Measurements from ENCODE around the gene IRAG1.
A peak's percentile ranks its signal among the peaks of the same experiment; 100 is the strongest.

IRAG1 gene

DNA sequence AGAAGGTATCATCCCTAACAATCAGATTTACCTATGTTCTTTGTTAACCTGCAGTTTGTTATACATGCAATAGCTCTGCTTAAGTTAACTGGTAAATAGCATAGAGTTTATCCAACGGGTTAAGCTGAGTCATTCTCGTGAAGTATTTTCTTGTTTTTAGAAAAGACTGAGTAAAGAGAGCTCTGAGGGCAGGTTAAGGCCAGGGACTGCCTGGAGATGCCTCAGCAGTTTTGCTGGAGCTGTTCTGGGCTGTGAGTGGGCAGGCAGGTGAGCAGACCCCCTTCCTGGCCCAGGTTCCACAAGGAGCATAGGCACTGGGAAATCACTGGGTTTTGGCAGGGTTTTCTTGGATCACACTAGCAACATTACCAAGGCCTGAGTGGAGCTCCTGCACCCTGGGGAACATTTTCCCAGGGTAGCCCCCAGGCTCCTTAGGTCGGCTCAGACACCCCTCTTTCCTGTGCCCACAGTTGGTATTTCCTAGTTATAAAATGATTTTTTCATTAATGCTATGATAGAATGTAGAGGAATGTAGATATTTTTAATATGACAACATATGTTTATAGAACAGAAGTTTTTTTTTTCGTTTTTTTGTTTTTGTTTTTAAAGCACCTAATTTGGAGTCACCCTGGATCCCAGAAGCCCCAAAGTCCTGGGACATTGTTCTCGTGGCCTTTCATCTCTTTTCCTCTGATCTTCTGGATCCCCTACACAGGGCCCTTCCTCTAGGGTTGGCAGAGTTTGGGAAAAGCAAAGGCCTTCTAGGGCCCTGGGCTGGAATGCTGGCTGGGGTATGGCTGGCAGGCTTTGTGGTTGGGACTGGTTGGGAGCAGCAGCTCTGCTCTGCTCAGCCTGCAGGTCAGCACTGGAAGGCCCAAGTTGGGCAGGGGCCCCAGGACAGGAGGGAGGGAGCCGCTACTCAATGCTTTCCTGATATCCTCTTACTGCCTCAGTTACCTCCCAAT is 26.7 kb downstream of the IRAG1 start:
- no peak overlapping the region for H3K4me3 ChIP-seq (ENCODE audit: low read length in 2 of 2)
- peaks cover 2 to 12% of the 10 kb centered on the region in 2 donors for H3K4me1 ChIP-seq (ENCODE audit: control insufficient read depth in 2 of 2, insufficient read depth in 2 of 2, low read length in 2 of 2)
- no peaks in the 10 kb centered on the region for H3K9me3 ChIP-seq (ENCODE audit: control insufficient read depth in 2 of 2, low read length in 2 of 2)
- H3K36me3 ChIP-seq (ENCODE audit: control insufficient read depth in 2 of 2, insufficient read depth in 2 of 2, low read length in 2 of 2) = no peaks in the 10 kb centered on the region
- no peak overlapping the region for H3K27ac ChIP-seq (ENCODE audit: low read depth in 2 of 2, low read length in 2 of 2)
- H3K27me3 ChIP-seq (ENCODE audit: control insufficient read depth in 2 of 2, insufficient read depth in 2 of 2, low read length in 2 of 2) = no peaks in the 10 kb centered on the region
- no peak overlapping the region for H3K9ac ChIP-seq (ENCODE audit: low read depth in 1 of 2, low read length in 2 of 2)

DNA sequence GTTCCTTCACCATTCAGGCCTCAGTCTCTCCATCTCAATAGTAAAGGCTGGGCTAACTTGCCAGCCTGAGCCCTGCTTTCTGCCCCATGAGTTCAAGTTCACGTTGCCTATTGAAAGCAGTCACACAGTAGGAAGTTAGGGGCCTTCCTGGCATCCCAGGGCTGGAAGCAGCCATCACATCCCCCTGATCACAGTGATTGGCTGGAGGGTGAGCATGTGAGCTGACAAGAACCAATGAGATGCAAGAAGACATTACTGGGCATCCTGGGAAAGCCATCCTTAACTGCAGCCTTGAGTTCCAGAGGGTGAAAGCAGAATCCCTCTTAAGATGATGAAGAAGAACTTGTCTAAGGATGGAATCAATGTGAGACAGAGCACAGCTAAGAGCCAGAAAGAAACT is 29.1 kb downstream of the IRAG1 start:
- Histone ChIP-seq H3K9ac (ENCODE audit: low read depth in 1 of 2, low read length in 2 of 2) (no peak overlapping the region), H3K4me3 (ENCODE audit: low read length in 2 of 2) (no peak overlapping the region), H3K9me3 (ENCODE audit: control insufficient read depth in 2 of 2, low read length in 2 of 2) (no peaks in the 10 kb centered on the region), H3K27ac (ENCODE audit: low read depth in 2 of 2, low read length in 2 of 2) (no peak overlapping the region), H3K4me1 (ENCODE audit: control insufficient read depth in 2 of 2, insufficient read depth in 2 of 2, low read length in 2 of 2) (peaks cover 2 to 4% of the 10 kb centered on the region in 2 donors), H3K27me3 (ENCODE audit: control insufficient read depth in 2 of 2, insufficient read depth in 2 of 2, low read length in 2 of 2) (no peaks in the 10 kb centered on the region), H3K36me3 (ENCODE audit: control insufficient read depth in 2 of 2, insufficient read depth in 2 of 2, low read length in 2 of 2) (no peaks in the 10 kb centered on the region)

DNA sequence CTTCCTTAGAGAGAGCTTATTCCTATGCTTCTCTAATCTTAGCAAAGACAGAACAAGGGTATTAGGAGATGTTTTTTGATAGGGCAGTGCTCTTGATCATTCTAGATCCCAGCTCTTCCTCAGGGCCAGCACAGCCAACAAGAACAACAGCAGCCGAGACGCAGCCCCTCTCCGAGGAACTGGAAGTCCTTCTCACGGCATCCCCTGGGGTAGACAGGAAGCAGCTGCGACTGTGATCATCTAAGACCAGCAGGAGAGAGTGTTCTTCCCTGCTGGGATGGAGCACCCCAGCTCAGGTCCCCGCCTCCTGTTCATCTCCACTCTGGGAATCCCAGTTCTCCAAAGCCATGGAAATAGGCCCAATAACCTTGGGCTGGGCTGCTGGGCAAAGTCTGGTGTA is 29.6 kb downstream of the IRAG1 start:
- Histone ChIP-seq H3K27me3 (ENCODE audit: control insufficient read depth in 2 of 2, insufficient read depth in 2 of 2, low read length in 2 of 2) (no peaks in the 10 kb centered on the region), H3K9me3 (ENCODE audit: control insufficient read depth in 2 of 2, low read length in 2 of 2) (no peaks in the 10 kb centered on the region), H3K9ac (ENCODE audit: low read depth in 1 of 2, low read length in 2 of 2) (no peak overlapping the region), H3K27ac (ENCODE audit: low read depth in 2 of 2, low read length in 2 of 2) (no peak overlapping the region), H3K4me3 (ENCODE audit: low read length in 2 of 2) (no peak overlapping the region), H3K4me1 (ENCODE audit: control insufficient read depth in 2 of 2, insufficient read depth in 2 of 2, low read length in 2 of 2) (peaks cover 7 to 8% of the 10 kb centered on the region in 2 donors), H3K36me3 (ENCODE audit: control insufficient read depth in 2 of 2, insufficient read depth in 2 of 2, low read length in 2 of 2) (no peaks in the 10 kb centered on the region)

DNA sequence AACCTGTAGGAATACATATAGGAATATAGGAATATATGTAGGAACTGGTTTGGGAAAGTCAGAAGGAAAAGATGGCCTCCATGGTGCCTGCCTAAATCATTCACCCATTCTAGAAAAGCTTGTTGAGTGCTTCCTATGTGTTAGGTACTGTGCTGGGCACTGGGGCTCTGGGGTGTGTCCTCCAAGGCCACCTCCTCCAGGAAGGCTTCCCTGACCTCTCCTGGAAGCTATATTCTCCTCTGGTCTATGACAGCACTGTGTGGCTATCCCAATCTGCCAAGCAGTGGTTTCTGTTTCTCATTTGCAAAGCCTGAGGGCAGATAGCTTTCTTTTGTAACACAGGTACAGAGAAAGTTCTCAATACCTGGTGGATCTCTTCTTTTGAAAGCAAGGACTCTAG is 30.2 kb downstream of the IRAG1 start:
- Histone ChIP-seq H3K27ac (ENCODE audit: low read depth in 2 of 2, low read length in 2 of 2) (no peak overlapping the region), H3K4me3 (ENCODE audit: low read length in 2 of 2) (no peak overlapping the region), H3K9ac (ENCODE audit: low read depth in 1 of 2, low read length in 2 of 2) (no peak overlapping the region), H3K4me1 (ENCODE audit: control insufficient read depth in 2 of 2, insufficient read depth in 2 of 2, low read length in 2 of 2) (peaks cover 13 to 14% of the 10 kb centered on the region in 2 donors), H3K9me3 (ENCODE audit: control insufficient read depth in 2 of 2, low read length in 2 of 2) (no peaks in the 10 kb centered on the region), H3K36me3 (ENCODE audit: control insufficient read depth in 2 of 2, insufficient read depth in 2 of 2, low read length in 2 of 2) (no peaks in the 10 kb centered on the region), H3K27me3 (ENCODE audit: control insufficient read depth in 2 of 2, insufficient read depth in 2 of 2, low read length in 2 of 2) (no peaks in the 10 kb centered on the region)

DNA sequence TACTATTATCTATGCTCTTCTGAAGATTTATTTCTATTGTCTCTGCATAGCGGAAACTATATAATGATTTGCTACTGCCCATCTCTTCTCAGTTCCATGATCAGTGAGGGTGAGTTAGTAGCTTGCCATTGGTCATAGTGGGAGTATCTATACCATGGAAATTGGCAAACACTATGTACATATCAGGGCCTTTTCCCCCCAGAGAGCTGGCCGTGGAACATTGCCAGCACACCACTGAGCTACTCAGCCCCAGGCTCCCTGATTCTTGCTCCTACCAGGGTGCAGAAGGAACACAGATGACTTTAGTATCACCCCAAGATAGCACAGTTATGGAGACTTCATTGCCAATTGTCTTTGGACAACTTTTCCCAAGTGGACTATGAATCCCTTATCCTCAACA is 33.2 kb downstream of the IRAG1 start:
- no peak overlapping the region for H3K4me3 ChIP-seq (ENCODE audit: low read length in 2 of 2)
- no peaks in the 10 kb centered on the region for H3K36me3 ChIP-seq (ENCODE audit: control insufficient read depth in 2 of 2, insufficient read depth in 2 of 2, low read length in 2 of 2)
- no peak overlapping the region for H3K9ac ChIP-seq (ENCODE audit: low read depth in 1 of 2, low read length in 2 of 2)
- no peaks in the 10 kb centered on the region for H3K27me3 ChIP-seq (ENCODE audit: control insufficient read depth in 2 of 2, insufficient read depth in 2 of 2, low read length in 2 of 2)
- peak overlapping the region; percentile 17 to 36 for H3K27ac ChIP-seq (ENCODE audit: low read depth in 2 of 2, low read length in 2 of 2)
- H3K4me1 ChIP-seq (ENCODE audit: control insufficient read depth in 2 of 2, insufficient read depth in 2 of 2, low read length in 2 of 2) = peaks cover 18 to 28% of the 10 kb centered on the region in 2 donors
- no peaks in the 10 kb centered on the region for H3K9me3 ChIP-seq (ENCODE audit: control insufficient read depth in 2 of 2, low read length in 2 of 2)

DNA sequence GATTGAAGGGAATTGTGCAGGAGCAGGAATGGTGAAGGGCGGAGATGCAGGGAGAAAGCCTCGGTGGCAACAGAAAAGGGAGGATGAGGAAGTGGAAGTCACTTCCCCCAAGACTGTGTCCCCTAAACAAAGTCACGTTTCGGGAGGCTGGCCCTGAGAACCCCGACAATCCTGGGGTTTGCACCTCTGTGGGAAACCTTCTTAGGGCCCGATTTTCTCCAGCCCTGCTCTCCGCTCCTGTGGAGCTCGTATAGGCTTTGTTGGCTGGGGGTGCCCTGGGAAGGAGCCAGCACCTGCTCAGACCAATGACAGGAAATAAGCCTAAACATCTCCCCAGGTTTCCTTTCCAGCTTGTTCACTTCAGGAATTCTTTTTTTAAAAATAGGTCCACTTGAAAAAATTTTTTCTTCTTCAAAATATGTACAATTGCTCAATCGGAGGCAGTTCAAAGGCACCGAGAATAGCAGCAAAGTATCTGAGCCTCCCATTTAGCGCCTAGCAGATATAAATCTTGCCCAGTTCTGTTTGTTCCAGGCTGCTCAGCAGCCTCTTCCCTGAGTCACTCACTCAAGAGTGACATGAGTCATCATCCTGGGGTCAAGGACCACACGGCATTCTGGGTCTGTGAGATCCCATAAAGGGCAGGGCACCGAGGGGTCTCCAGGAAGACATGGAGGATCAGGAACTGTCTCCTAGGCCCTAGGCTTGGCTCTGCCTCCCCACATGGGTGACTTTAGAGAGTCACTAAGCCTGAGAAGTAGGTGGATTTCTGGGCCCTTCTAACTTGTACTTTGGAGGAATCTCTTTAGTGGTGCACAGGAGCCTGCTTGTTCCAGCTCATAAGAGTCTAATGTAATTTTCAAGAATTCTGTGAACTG is 34.0 kb downstream of the IRAG1 start:
- Histone ChIP-seq H3K9me3 (ENCODE audit: control insufficient read depth in 2 of 2, low read length in 2 of 2) (no peaks in the 10 kb centered on the region), H3K27me3 (ENCODE audit: control insufficient read depth in 2 of 2, insufficient read depth in 2 of 2, low read length in 2 of 2) (no peaks in the 10 kb centered on the region), H3K4me3 (ENCODE audit: low read length in 2 of 2) (no peak overlapping the region), H3K4me1 (ENCODE audit: control insufficient read depth in 2 of 2, insufficient read depth in 2 of 2, low read length in 2 of 2) (peaks cover 18 to 29% of the 10 kb centered on the region in 2 donors), H3K27ac (ENCODE audit: low read depth in 2 of 2, low read length in 2 of 2) (peak overlapping the region; percentile 49 to 63), H3K9ac (ENCODE audit: low read depth in 1 of 2, low read length in 2 of 2) (peak overlapping the region in 1 of 2 donors; percentile 2), H3K36me3 (ENCODE audit: control insufficient read depth in 2 of 2, insufficient read depth in 2 of 2, low read length in 2 of 2) (no peaks in the 10 kb centered on the region)

DNA sequence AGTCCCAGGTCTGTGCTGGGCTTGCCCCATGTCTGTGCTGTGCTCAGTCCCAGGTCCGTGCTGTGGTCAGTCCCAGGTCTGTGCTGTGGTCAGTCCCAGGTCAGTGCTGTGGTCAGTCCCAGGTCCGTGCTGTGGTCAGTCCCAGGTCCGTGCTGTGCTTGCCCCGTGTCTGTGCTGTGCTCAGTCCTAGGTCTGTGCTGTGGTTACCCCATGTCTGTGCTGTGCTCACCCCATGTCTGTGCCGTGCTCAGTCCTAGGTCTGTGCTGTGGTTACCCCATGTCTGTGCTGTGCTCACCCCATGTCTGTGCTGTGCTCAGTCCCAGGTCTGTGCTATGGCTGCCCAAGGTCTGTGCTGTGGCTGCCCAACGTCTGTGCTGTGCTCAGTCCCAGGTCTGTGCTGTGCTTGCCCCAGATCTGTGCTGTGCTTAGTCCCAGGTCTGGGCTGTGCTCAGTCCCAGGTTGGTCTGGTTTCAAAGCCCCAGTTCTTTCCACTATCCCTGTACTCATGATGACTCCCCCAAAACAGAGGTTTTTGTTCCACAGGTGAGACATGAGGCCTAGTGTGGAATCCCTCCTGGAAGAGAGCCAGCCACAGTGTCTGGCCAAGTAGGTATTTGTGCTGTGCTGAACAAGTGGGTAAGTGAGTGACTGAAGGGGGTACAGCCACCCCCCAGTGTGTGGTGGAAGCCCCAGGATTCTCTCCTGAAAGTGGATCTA is 34.8 kb downstream of the IRAG1 start:
- H3K27me3 ChIP-seq (ENCODE audit: control insufficient read depth in 2 of 2, insufficient read depth in 2 of 2, low read length in 2 of 2) = no peaks in the 10 kb centered on the region
- no peaks in the 10 kb centered on the region for H3K9me3 ChIP-seq (ENCODE audit: control insufficient read depth in 2 of 2, low read length in 2 of 2)
- peak overlapping the region; percentile 49 to 56 for H3K27ac ChIP-seq (ENCODE audit: low read depth in 2 of 2, low read length in 2 of 2)
- H3K4me1 ChIP-seq (ENCODE audit: control insufficient read depth in 2 of 2, insufficient read depth in 2 of 2, low read length in 2 of 2) = peaks cover 18 to 29% of the 10 kb centered on the region in 2 donors
- H3K36me3 ChIP-seq (ENCODE audit: control insufficient read depth in 2 of 2, insufficient read depth in 2 of 2, low read length in 2 of 2) = no peaks in the 10 kb centered on the region
- no peak overlapping the region for H3K4me3 ChIP-seq (ENCODE audit: low read length in 2 of 2)
- H3K9ac ChIP-seq (ENCODE audit: low read depth in 1 of 2, low read length in 2 of 2) = peak overlapping the region in 1 of 2 donors; percentile 2

DNA sequence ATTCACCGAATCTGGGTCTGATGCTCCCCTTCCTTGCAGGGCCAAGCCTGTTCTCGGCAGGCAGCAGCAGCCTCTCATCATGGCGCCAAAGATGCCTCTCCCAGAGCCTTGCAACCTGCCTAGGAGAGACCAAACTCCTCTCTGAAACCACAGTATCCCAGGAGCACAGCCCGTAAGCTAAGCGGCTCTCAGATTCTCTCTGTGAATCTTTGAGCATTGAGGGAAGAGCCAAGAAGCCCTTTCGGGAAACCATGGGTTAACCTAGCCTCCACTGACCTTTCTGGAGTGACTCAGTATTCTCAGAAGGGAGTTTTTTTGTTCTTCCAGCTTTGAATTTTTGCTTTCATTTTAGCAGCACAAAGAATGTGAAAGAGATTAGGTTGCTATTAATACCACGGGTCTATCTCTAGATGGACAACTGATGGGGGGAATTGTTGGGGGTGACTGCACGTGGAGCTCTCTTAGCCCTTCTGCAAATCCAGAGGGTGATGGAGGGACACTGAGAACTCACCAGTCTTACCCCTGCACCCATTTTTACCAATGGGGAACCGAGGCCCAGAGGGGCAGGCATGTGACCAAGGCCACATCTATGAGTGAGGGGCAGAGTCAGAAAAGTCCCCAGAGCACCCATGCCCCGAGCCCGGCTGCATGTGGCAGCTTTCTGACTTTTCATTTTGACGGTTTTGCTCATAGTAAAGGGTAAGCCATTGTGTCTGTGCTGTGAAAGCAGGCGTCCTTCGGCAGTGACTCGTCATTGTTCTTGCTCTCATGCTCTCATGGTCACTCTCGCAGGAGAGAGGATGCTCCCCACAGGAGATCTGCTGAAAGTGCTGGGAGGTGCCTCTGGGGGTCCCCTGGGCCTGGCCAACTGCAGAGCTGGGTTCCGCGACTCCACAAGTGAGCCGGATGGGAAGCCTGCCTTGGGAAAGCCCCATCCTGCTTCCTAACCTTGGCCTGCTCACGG is 36.0 kb downstream of the IRAG1 start:
- no peaks in the 10 kb centered on the region for H3K27me3 ChIP-seq (ENCODE audit: control insufficient read depth in 2 of 2, insufficient read depth in 2 of 2, low read length in 2 of 2)
- H3K9ac ChIP-seq (ENCODE audit: low read depth in 1 of 2, low read length in 2 of 2) = no peak overlapping the region
- H3K4me3 ChIP-seq (ENCODE audit: low read length in 2 of 2) = no peak overlapping the region
- H3K36me3 ChIP-seq (ENCODE audit: control insufficient read depth in 2 of 2, insufficient read depth in 2 of 2, low read length in 2 of 2) = no peaks in the 10 kb centered on the region
- peak overlapping the region; percentile 49 to 57 for H3K27ac ChIP-seq (ENCODE audit: low read depth in 2 of 2, low read length in 2 of 2)
- H3K9me3 ChIP-seq (ENCODE audit: control insufficient read depth in 2 of 2, low read length in 2 of 2) = no peaks in the 10 kb centered on the region
- peaks cover 18 to 29% of the 10 kb centered on the region in 2 donors for H3K4me1 ChIP-seq (ENCODE audit: control insufficient read depth in 2 of 2, insufficient read depth in 2 of 2, low read length in 2 of 2)

DNA sequence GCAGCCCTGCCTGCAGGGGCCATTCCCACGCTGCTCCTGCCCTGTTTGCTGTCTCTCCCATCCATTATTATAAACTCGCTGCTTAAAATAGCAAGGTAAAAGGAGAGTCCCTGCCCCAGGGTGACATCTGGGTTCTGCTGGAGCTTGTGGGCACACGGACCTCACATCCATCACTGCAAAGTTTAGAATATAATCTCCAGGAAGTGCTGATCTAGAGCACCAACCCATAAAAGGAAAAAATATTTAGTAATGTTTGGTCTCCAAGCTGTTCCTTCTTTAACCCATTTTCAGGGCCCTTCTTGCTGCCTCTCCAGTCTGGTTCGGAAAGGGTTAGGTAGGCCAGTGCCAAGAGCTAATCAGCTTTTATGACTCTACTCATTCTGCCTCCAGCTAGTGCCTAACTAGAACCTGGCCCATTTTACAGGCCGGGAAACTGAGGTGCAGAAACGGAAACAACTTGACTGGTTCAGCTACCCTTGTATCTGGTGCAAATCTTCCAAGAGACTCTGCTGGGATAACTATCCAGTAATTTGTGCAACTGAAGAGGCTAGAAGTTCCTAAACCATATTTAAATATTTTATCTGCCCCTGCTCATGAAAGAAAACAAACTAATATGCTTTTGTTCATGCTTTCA is 37.5 kb downstream of the IRAG1 start:
- Histone ChIP-seq H3K27me3 (ENCODE audit: control insufficient read depth in 2 of 2, insufficient read depth in 2 of 2, low read length in 2 of 2) (no peaks in the 10 kb centered on the region), H3K9me3 (ENCODE audit: control insufficient read depth in 2 of 2, low read length in 2 of 2) (no peaks in the 10 kb centered on the region), H3K4me3 (ENCODE audit: low read length in 2 of 2) (no peak overlapping the region), H3K27ac (ENCODE audit: low read depth in 2 of 2, low read length in 2 of 2) (peak overlapping the region; percentile 10 to 44), H3K4me1 (ENCODE audit: control insufficient read depth in 2 of 2, insufficient read depth in 2 of 2, low read length in 2 of 2) (peaks cover 18 to 29% of the 10 kb centered on the region in 2 donors), H3K36me3 (ENCODE audit: control insufficient read depth in 2 of 2, insufficient read depth in 2 of 2, low read length in 2 of 2) (no peaks in the 10 kb centered on the region), H3K9ac (ENCODE audit: low read depth in 1 of 2, low read length in 2 of 2) (no peak overlapping the region)

Measured in mucosa of rectum (tissue), 2 donors.